Left kidney (tissue), 2 donors: ENCODE results near the gene RALB. TPM values are rescaled to one million over a fixed set of nuclear protein-coding genes. Genes with fewer than 3 reads are reported as not detected.

Experiments used
- DNase-seq: peaks from one replicate; pipeline ENCODE4 v3.0.0-alpha.2; 2013
- polyA plus RNA-seq: library from polyadenylated mRNA; unstranded; fragments of 120-200 nt; gene quantifications from one replicate; pipeline ENCODE4 v1.2.1, GENCODE V29; 2013; ENCODE audit not compliant: insufficient read length

Gene RALB
- polyA plus RNA-seq, 1 donor: 73.5 TPM

DNA sequence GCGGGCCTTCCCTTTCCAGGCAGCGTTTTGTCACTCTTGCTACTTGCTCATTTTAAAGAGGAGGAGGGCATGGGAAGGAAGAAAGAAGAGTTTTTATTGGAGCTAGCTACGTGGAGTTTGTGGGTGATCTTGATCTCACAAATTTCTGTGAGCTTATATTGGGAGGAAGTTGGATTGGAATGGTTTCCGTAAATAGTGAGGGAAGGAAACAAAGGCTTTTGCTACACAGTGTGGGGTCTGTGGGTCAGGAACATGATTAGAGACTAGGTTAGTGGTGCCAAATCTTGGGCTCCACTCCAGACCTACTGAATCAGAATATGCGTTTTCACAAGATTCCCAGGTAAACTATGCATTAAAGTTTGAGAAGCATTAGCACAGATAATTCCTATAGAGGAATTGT is 8.1 kb downstream of the RALB start:
- DNase-seq: no peak

DNA sequence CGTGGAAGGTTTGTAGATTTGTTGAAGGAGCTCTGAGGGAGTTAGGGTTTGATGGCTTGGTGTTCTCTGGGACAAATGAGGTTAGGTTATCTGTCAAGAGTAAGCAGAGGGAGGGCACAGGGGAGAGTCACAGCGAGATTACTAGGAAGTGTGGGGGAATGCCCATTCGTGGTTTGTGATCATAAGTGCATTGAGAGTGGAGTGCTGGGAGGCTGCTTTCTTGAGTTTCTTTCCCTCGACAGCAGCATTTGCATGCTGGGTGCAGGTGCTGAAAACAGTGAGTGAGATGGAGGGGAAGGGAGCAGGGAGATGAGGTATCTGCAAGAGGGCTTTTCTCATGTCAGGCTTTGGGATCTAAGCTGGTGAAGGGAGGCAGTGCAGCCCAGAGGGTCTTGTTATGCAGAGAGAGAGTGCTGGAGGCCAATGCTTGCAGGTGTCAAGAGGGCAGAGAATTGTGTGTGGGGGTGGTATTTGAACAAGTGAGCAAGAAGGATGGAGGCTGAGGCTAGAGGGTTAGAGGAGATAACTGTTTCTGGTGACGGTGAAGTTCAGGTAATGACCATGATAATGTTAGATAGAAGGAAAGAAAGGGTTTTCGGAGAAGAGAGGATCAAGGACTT is 8.8 kb downstream of the RALB start:
- no peak for DNase-seq

DNA sequence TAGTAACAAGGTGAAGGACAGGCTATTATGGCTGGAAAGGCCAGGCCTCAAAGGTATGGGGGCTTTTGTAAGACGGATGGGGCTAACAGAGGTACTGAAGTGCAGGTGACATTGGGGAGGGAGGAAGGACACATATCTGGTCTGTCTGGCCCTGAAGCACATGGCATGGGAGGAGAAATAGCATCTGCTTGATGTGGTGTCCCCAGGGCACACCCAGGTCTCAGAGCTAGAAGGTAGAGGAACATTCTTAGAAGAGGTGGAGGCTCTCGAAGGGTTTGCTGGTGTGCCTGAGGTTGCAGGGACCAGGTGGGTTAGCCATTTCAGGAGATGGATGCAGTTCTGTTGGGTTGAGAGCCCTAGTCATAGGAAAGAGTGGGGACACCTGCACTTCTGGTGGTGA is 9.5 kb downstream of the RALB start:
- DNase-seq: no peak

DNA sequence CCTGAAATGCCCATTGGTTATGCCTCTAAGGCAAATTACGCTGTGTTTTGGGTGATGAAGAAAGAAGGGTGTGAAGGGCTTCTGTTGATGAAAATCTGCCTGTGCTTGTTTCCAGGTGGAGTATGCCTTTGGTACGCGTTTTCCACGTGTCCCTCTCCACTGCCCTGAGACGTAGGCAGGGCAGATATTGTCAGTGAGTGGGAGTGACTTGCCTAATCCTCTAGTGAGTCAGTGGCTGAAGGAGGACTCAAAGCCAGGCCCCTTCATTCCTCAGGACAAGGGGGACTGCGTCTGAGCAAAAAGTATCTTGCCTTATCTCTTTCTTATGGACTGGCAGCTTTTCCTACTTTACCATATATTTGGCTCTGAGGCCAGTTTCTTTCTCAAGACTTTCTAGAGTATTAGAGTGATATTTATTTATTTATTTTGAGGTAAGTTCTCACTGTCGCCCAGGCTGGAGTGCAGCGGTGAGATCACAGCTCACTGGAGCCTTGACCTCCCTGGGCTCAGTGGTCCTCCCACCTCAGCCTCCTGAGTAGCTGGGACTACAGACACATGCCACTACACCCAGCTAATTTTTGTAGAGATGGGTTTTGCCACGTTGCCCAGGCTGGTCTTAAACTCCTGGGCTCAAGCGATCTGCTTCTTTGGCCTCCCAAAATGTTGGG is 10.2 kb downstream of the RALB start:
- no peak for DNase-seq

DNA sequence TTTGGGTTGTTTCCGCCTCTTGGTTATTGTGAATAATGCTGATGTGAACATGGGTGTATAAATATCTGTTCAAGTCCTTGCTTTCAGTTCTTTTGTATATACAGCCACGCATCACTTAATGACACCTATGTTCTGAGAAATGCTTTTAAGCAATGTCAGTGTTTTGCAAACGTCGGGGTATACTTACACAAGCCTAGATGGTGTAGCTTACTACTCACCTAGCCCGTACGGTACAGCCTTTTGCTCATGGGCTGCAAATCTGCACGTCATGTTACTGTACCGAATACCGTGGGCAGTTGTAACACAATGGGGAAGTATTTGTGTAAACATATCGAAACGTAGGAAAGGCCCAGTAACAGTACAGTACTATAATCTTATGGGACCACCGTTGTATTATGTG is 12.4 kb downstream of the RALB start:
- no peak for DNase-seq

DNA sequence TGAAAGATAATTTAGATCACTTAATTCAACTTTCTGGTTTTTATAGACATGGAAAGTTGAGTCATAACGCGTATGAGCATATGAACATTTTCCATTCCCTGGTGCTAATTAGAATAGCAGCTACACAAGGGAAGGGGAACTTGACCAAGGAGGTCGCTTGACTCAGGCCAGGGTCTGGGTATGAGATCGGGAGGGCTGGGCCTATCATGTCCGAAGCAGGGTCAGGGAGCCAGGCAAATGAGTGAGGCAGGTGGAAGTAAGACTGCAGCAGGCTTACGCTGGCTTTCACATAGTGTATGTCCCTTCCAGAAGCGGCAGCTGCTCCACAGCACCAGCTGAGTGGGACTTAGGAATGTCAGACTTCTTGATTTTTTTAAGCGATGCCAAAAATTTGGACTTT is 14.7 kb downstream of the RALB start:
- DNase-seq: no peak

DNA sequence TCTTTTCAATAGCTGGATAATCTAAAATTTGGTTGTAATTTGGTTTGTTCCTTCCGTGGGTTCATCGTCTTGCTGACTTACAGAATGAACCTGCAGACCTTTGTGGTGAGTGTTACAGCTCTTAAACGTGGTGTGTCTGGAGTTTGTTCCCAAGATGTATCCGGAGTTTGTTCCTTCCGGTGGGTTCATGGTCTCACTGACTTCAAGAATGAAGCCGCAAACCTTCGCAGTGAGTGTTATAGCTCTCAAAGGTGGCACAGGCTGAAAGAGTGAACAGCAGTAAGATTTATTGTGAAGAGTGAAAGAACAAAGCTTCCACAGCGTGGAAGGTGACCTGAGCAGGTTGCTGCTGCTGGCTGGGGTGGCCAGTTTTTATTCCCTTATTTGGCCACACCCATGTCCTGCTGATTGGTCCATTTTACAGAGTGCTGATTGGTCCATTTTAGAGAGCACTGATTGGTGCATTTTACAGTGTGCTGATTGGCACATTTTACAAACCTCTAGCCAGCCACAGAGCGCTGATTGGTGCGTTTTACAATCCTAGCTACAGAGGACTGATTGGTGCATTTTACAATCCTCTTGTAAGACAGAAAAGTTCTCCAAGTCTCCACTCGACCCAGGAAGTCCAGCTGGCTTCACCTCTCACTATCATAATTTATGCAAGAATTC is 16.6 kb downstream of the RALB start:
- no peak for DNase-seq

DNA sequence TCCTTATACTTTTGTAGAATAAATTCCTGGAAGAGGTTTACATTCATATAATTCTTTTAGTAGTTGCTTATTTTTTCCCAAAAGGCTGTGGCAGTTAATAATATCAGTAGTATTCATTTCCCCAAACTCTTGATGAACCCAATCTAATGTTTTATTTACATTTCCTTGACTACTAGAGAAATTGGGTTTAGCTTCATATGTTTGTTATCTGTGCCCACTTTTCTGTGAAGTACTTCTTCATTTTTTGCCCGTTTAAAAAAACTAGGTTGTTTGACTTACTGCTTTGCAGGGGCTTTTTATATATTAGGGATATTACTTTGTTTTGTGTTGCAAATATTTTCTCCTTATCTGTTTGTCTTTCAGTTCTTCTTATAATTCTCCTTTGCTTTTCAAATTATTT is 17.2 kb downstream of the RALB start:
- no peak for DNase-seq

DNA sequence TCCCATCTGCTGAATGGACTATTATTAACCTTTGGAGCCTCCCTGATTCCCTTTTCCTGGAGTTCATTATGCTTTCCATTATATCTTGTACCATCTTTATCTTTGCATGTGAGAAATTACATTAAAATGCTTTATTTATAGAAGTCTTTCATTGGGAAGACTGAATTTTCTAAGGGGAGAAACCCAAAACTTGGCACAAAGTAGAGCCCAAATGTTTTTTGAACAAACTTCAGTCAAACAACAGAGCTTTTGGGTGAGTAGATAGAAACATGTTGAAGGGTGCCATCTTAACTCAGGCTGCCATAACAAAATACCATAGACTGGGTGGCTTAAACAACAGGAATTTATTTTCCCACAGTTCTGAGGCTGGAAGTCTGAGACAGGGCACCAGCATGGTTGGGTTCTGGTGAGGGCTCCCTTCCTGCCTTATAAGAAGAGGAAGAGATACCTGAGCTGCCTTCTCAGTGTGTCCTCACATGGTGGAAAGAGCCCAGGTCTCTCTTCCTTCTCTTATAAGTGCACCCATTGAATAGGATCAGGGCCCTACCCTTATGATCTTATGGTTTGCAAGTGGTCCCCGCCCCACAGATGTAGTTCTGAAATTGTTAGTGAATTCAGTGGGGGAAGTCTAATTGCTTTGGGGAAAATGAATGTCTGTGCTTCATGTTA is 19.2 kb downstream of the RALB start:
- DNase-seq: no peak

DNA sequence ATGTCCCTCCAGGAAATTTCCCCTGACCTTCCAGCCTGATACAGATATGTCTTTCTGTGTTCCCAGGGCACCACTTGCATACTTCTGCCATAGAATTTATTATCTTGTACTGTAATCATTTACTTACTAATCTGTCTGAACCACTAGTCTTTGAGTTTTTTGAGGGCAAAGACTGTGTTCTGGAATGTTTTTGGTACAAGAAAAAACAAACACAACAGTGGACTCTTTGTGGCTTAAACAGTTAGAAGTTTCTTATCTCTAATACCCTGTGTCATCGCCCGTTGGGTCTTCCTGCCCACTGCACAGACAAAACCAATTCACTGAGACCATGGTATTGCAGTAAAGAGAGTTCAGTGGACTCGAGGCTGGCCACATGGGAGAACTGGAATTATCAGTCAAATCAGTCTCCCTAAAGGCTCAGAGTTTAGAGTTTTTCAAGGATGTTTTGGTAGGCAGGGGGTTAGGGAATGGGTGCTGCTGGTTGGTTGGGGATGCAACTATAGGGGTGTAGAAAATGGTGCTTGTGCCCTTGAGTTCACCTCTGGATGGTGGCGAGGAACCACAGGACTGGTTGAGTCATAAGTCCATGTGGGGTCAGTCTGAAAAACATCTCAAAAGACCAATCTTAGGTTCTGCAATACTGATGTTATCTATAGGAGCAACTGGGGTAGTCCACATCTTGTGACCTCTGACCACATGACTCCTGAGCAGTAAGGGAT is 20.3 kb downstream of the RALB start:
- no peak for DNase-seq

DNA sequence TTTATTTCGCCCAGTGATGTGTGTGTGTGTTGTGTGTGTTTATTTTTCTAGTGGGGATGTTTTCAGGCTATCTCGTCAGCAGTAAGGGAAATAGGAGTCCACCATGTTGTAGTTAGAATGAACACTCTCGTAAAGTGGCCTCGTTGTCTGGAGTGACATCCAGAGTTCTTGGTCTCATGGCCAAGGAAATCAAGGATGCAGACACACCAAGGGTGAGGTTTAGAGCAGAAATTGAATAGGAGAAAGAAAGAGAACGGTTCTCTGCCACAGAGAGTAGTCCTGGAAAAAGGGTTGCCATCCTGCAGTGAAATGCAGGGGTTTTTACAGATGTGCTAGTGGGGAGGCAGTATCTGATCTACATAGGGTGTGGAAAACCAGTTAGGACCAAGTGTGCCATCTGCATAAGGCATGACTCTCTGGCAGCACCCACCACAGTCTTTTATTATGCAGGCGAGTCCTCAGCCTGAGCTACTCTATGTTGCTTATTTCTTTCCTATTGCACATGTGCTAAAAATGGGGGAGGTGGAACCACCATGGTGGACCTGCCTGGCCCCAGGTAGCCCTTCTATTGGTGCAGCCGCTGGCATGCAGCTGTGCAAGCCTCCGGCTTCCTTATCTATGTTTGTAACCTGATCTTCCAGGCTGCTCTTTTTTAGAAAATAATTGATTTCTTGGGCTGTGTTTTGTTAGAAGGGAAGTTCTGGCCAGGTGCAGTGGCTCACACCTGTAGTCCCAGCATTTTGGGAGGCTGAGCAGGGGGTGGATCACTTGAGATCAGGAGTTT is 23.2 kb downstream of the RALB start:
- DNase-seq: no peak

DNA sequence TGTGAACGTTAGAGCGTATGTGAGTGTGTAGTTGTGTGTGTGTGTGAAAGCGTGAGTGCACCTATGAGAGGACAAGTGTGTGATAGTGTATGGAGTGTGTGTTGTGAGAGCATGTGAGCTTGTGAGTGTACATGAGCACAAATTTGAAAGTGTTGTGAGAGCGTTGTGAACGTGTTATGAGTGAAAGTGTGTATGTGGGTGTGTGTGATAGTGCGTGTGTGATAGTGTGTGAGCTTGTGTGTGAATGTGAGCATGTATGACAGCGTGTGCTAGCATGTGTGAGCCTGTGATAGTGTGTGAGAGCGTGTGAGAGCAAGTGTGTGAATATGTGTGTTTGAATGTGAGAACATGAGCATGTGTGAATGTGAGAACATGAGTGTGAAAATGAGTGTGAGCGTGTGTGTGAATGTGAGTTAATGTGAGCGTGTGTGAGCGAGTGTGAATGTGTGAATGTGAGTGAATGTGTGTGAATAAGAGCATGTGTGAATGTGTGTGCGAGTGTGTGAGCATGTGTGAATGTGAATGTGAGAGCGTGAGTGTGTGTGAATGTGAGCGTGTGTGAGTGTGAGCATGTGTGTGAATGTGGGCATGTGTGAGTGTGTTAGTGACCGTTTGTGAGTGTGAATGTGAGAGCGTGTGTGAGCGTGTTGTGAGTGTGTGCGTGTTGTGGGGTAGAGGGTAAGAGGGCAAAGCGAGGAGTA is 25.0 kb downstream of the RALB start:
- DNase-seq: no peak

DNA sequence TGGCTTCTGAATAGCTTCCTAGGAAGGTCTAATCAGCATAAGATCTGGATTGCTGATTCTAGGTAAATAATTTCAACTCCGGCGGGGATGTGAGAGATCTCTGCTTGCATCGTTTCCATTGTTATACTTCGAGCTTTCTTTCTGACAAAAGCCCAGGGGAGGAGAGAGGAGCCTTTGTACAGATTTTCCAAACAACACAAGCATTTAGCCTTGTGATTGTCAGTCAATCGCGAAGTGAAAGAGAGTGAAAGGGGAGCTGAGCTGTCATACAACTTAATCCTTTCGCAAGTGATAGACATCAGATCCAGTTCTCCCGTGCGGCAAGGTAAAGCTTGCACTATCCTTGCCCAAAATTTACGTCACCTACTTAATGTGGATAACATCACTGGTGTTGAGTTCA is 26.2 kb downstream of the RALB start:
- DNase-seq: no peak

DNA sequence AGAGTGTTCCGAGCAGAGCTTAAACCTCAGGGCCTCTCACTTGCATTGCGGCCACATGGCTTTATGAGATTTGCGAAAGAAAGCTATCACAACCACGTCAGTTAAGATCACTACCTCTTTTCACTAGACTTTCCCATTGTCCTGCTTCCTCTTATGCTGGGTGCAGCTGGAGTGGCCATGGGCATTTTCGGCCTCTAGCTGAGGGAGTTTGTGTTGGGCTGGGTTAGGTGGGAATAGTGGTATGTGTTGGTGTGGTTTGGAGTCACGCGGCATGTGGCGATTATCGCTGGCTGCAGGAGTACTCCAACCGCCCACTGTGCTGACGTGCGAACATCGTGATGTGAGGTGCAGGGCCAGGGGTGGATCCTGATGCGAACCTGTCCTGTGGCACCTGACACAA is 27.1 kb downstream of the RALB start:
- DNase-seq: no peak

DNA sequence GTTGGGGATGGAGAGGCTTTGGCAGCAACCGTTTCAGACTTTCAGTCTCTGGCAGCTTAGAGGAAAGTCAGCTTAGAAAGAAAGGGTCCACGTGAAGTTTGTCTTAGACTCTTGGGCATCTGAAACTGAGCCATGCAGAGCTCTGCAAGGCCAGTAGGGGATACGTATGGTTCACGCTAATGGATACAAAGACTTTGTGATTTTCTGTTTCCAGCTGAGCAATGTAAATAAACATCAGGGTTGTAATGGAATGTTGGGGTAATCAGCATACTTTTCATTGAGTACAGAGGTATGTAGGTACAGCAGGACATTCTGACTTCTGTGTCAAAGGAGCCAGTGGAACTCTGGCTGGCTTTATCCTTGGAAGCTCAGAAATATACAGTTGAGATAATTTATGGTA is 31.0 kb downstream of the RALB start:
- no peak for DNase-seq

DNA sequence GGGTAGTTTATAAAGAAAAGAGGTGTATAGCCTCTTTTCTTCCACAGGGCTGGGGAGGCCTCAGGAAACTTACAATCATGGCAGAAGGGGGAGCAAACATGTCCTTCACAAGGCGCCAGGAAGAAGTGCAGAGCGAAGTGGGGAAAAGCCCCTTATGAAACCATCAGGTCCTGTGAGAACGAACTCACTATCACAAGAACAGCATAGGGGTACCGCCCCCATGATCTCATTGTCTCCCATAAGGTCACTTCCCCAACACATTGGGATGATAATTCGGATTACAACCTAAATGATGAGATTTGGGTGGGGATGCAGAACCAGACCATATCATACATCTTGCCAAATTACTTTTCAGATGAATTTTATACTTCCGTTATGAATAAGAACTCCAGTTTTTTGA is 32.4 kb downstream of the RALB start:
- DNase-seq: no peak

DNA sequence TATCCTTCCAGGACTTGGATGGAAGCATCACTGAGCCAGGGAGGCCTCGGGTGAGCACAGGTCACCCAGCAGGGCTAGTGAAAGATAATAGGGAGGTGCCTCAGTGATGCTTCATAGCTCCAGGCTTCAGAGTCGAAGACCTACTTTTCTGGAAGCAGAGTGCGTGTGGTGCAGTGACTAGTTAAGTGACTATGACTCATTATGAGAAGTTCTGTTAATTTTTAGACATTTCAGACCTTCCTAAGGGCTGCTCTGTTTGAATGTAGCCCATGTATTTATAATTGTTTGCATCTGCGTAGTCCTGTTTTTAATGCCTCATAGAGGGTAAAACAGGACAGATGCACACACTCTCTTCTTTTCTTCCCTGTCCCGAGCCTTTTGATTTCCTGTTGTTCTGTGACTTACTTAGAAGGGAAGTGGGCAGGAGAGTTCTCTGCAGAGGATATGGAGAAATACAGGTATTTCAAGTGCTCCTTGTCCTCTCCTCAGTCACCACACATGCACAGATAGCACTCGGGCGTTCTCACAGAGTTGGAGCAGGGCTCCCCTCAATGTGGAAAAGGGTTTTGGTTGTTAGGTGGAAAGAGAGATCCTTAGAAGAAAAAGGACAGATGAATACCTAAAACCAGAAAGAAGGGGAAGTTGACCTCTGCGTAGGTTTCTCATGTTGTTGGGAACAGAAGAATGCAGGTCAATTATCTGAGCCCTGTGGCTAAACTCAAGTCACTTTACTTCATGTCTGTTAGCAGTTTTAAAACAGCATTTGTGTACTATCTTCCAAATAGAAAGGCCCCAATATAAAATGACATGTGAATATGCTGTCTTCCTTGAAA is 34.7 kb downstream of the RALB start:
- DNase-seq: no peak

DNA sequence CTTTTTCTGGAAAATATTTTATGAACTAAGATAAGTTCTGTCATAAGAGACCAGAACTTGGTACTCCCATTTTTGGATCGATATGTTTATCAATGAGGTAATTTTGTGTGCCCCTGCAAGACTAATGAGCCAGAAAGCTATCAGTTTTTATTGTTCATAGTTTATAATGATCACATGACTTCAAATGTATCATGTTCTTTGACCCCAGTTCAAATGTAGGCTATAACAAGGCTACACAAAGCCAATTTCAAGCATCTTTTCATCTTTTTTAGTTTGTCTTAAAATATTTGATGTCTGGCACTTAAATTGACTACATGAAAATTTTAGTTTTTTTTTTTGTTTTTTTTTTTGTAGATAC is 35.3 kb downstream of the RALB start:
- no peak for DNase-seq

DNA sequence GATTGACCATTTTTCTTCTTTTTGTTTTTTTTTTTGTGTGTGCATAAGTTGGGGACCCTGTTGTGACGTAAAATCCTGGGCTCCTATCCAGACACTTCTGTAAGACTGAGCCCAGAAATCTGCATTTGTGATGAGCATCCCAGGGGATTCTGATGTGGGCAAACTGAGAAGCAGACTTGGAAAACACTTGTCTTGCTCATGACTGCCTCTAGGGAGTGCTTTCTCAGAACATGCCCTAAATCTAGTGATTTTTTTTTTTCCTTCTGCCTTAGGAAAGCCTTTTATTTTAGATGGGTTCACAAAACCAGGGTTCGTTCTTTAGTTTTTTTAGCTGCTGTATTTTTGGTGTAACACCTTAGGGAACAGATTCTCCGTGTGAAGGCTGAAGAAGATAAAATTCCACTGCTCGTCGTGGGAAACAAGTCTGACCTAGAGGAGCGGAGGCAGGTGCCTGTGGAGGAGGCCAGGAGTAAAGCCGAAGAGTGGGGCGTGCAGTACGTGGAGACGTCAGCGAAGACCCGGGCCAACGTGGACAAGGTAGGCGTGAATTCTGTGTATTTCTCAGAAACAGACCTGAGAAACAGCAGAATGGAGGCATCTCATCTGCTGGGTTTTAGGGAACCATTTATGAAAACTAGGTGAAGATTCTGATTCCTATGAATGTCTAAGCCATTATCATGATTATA is 36.7 kb downstream of the RALB start:
- no peak for DNase-seq

DNA sequence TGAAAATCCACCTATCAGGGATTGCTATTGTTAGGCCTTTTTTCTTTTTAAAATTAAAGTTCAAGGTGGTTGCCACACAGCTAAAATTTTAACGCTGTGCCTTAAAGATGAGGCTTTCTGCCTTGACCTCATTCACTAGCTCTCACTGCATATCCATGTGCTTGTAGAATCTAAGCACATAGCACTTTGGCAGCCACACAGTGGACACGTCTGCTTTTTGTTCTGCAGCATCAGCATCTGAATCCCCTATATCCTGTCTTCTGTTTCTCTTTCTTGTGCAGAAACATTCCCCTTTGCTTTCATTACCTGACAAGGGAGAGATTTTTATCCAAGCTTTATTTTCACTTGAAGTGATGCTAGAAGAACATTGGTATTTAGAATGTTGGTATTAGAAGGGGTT is 38.1 kb downstream of the RALB start:
- DNase-seq: no peak
